Measurements from ENCODE around the gene ABCA1.
"Not testable (repeated sequence)": the region's sequence is repeated elsewhere in the genome, so short reads cannot be mapped to it uniquely, and the experiment has no call there.

ABCA1 gene

GRCh38 chr9:104775574-104775936 lies 152.4 kb downstream of the ABCA1 start:
- no peak for TF ChIP-seq CTCF (conservative IDR thresholded peaks at IDR 0.05; ENCODE audit: low read depth, low read length)
- H3K4me3 ChIP-seq (ENCODE audit: low read length): no peak overlapping the region
- no peak for DNase-seq (ENCODE audit: low read depth)

GRCh38 chr9:104774831-104775573 lies 153.0 kb downstream of the ABCA1 start:
- DNase-seq (ENCODE audit: low read depth): no peak
- TF ChIP-seq CTCF (conservative IDR thresholded peaks at IDR 0.05; ENCODE audit: low read depth, low read length): no peak
- no peak overlapping the region for H3K4me3 ChIP-seq (ENCODE audit: low read length)

GRCh38 chr9:104774132-104774531 lies 153.8 kb downstream of the ABCA1 start:
- H3K4me3 ChIP-seq (ENCODE audit: low read length): no peak overlapping the region
- no peak for DNase-seq (ENCODE audit: low read depth)
- no peak for TF ChIP-seq CTCF (conservative IDR thresholded peaks at IDR 0.05; ENCODE audit: low read depth, low read length)

GRCh38 chr9:104772714-104773510 lies 155.0 kb downstream of the ABCA1 start:
- DNase-seq (ENCODE audit: low read depth): no peak
- no peak for TF ChIP-seq CTCF (conservative IDR thresholded peaks at IDR 0.05; ENCODE audit: low read depth, low read length)
- no peak overlapping the region for H3K4me3 ChIP-seq (ENCODE audit: low read length)

- no peak overlapping the region for H3K4me3 ChIP-seq (ENCODE audit: low read length)
- no peak for TF ChIP-seq CTCF (conservative IDR thresholded peaks at IDR 0.05; ENCODE audit: low read depth, low read length)
- DNase-seq (ENCODE audit: low read depth): no peak
Measured at GRCh38 chr9:104769655-104770054, 158.3 kb downstream of the ABCA1 start.

- H3K4me3 ChIP-seq (ENCODE audit: low read length); DNase-seq (ENCODE audit: low read depth): not testable (repeated sequence)
Measured at GRCh38 chr9:104769029-104769428, 158.9 kb downstream of the ABCA1 start.

GRCh38 chr9:104767507-104767906 lies 160.4 kb downstream of the ABCA1 start:
- no peak for TF ChIP-seq CTCF (conservative IDR thresholded peaks at IDR 0.05; ENCODE audit: low read depth, low read length)
- no peak for DNase-seq (ENCODE audit: low read depth)

More at GRCh38 chr9:104767507-104767906, 160.4 kb downstream of the ABCA1 start:
- H3K4me3 ChIP-seq (ENCODE audit: low read length): no peak overlapping the region

Data from retinal pigment epithelial cell (primary cell).